DMS 273 treated with DMSO at 0.1 percent for 48 hours (cell line): ENCODE results near the gene TLR5.

Experiments
- DNase-seq: peaks from one replicate; lab custom pipeline; 2025; lab: John Stamatoyannopoulos, UW

Gene TLR5

DNA sequence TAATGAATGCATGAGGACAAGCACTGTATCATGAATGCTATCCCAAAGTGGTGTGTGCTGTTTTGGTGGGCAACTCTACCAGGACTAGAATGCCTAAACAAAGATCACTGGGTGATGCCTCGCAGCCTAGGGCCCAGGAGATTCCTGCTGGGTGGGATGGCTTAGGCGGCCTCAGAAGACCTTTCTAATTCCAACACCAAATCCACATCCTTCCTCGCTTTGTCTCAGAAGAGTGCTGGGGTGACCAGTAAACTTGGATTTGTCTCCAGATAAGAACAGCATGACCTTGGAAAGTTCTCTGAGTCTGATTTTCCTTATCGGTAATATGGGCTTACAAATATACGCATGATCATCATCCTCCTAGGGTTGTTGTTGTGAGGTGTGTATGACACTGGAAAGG, 76.6 kb downstream of the TLR5 start:
- no peak for DNase-seq

DNA sequence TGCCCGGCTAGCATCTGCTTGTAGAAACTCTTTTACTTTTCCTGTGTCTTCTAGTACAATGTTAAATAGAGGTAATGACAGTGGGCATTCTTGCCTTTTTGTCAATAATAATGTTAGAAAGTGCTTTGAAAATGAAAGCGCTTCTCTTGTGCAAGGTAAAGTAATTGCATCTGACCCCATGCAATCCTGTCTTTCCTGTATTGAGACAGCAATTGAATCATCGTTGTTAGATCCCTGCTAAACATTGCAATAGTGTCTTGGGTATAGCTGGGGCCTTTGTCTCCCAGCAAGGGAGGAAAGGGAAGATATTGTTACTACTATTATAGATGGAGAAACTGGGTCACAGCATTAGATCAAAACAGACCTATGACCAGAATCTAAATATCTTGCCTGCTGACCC, 80.9 kb downstream of the TLR5 start:
- no peak for DNase-seq

DNA sequence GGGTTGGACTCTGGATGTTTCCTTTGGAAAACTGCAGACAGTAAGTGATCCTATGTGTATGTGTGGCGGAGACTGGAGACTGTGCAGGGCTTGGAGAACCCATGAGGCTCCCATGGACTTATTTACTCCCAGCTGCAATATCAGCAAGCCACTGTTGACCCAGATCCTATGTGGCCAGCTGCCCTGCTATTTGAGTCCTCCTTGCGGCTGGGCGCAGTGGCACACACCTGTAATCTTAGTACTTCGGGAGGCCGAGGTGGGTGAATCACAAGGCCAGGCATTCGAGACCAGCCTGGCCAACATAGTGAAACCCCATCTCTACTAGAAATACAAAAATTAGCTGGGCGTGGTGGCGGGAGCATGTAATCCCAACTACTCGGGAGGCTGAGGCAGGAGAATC, 83.5 kb downstream of the TLR5 start:
- no peak for DNase-seq
